ENCODE measurements around the gene IL1RAPL1.

DNA sequence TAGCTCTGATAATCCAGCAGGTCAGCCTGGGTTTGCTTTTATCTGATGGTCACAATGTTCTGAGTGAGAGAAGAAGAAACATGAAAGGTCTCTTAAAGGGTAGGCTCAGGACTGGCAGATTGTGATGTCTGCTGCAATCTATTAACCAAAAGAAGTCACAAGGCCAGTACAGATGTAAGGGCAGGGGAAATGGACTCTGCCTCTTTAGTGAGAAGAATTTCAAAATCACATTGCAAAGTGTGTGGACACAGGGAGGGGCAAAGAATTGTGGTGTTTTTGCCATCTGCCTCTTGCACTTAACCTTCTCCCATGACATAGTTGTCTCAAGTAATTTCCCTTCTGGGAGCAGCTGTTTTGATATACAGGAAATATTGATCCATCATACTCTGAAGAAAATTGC is 40.9 kb downstream of the IL1RAPL1 start:
- TF ChIP-seq, protein P1, sequence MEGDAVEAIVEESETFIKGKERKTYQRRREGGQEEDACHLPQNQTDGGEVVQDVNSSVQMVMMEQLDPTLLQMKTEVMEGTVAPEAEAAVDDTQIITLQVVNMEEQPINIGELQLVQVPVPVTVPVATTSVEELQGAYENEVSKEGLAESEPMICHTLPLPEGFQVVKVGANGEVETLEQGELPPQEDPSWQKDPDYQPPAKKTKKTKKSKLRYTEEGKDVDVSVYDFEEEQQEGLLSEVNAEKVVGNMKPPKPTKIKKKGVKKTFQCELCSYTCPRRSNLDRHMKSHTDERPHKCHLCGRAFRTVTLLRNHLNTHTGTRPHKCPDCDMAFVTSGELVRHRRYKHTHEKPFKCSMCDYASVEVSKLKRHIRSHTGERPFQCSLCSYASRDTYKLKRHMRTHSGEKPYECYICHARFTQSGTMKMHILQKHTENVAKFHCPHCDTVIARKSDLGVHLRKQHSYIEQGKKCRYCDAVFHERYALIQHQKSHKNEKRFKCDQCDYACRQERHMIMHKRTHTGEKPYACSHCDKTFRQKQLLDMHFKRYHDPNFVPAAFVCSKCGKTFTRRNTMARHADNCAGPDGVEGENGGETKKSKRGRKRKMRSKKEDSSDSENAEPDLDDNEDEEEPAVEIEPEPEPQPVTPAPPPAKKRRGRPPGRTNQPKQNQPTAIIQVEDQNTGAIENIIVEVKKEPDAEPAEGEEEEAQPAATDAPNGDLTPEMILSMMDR (IDR thresholded peaks at IDR 0.05; ENCODE audit: borderline replicate concordance, extremely low read depth, low read length, poor library complexity, severe bottlenecking): no peak
- TF ChIP-seq EZH2 (IDR thresholded peaks at IDR 0.05; ENCODE audit: borderline replicate concordance, low read depth, low read length, severe bottlenecking): no peak

Measured in DND-41 (cell line).